Activated effector memory CD4-positive, alpha-beta T cell treated with Interleukin-2 at 50 U/mL for 16 hours (primary cell): ENCODE results near the gene NAPG.
"Not testable (repeated sequence)": the region's sequence is repeated elsewhere in the genome, so short reads cannot be mapped to it uniquely, and the experiment has no call there.

ENCODE experiments used
- DNase-seq: peaks from one replicate; pipeline ENCODE4 v3.0.0-alpha.2; 2020

The NAPG gene

GRCh38 chr18:10556251-10556650 is 30.4 kb downstream of the NAPG start:
- DNase-seq = not testable (repeated sequence)

GRCh38 chr18:10557085-10557677 is 31.4 kb downstream of the NAPG start:
- no peak for DNase-seq

GRCh38 chr18:10558243-10558966 is 32.6 kb downstream of the NAPG start:
- no peak for DNase-seq

DNA sequence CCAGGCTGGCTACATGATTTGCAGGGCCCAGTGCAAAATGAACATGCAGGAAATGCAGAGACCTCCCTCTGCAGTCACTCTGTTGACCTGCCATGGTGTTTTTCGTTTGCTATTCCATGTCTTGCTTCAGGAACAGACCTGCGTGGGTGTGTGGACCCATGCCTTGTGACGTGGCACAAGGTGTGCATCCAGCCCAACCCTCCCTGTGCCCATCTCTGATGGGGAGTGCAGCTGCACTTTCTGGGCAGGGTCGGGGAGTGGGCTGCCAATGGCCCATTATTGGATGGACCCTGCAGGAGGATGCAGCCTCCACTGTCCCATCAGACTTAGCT is 33.1 kb downstream of the NAPG start:
- DNase-seq = no peak

DNA sequence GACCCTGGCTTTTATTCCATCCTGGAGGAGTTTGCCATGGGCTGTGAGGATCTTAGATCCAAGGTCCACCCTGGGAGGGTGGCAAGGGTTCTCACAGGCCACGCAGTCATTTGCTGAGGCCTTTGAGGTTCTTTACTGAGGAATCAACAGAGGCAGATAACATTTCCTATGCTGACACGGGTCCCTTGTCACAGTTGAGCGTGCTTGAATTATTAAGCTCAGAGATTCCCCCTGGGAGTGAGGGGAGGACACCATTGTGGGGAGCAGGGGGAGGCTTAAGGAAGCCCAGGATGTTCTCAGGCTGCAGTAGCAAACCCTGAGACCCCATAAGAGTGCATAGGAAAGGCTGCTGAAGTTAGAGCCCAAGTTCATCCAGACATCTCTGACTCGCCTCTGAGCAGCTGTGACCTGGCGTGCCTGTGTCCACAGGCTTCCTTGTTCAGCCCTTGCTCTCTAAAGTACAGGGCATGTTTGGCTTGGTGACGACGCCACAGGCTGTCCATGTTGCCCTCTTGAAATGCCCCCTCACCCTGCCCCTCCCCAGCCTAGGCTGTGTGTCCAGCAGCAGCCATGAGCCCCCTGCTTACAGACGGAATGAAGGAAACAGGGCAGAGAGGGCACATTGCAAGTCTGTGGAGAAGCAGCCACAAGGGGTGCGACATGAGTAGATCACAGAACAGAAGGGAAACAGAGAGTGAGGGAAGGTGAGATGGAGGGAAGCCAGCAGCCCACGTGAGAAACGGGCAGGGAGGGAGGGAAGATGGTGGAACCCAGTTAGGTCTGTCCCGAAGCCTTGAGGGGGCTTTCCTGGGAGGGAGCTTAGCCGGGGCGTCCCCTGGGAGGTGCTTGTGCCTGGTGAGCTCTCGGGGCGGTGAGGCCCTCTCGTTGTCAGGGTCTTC is 34.0 kb downstream of the NAPG start:
- DNase-seq = no peak

- DNase-seq = peak; percentile 22
Measured at GRCh38 chr18:10560452-10561045, 34.7 kb downstream of the NAPG start.

GRCh38 chr18:10562773-10563160 is 36.9 kb downstream of the NAPG start:
- no peak for DNase-seq

DNA sequence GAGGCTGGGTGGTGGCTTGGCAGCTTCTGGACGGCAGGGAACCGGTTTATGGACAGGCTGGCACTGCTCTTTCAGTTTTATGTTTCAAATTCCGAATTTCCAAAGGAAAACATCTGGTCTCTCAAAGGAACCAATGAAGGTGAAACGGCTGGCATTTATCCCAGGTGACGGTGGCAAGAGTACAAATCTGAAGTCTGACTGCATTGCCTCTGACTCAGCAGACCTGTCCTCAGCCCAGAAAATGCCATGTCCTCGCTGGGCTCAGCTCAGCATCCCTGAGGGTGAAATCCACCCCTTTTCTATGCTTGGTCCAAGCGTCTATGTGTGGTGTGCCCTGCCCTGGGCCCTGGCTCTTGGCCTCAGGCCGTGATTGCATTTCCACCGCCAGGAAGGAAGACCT is 38.1 kb downstream of the NAPG start:
- no peak for DNase-seq

- no peak for DNase-seq
Measured at GRCh38 chr18:10564975-10565773, 39.3 kb downstream of the NAPG start.

DNA sequence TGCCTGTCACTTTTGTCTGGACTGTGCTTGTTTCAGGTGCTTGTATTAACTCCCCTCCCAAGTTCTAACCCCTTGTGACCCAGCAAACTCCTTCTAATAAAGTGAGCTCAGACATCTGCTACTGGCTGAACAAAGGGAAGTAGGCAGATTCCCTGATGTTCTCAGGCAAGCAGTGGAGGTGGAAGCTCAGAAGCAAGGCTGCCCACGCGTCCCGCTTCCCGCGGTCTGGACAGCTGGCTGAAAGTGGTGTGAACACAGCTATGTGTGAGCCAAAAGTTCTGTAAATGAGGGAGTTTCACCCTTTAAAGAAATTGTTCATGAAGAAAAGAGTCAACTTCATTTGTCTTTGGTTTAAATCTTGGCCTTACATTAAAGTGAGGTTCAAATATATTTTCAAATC is 40.0 kb downstream of the NAPG start:
- no peak for DNase-seq

- DNase-seq = no peak
Measured at GRCh38 chr18:10566390-10566789, 40.6 kb downstream of the NAPG start.

- not testable (repeated sequence) for DNase-seq
Measured at GRCh38 chr18:10569941-10570340, 44.1 kb downstream of the NAPG start.

- no peak for DNase-seq
Measured at GRCh38 chr18:10570622-10571021, 44.8 kb downstream of the NAPG start.

- DNase-seq = no peak
Measured at GRCh38 chr18:10571537-10571936, 45.7 kb downstream of the NAPG start.

- not testable (repeated sequence) for DNase-seq
Measured at GRCh38 chr18:10573261-10573660, 47.4 kb downstream of the NAPG start.

GRCh38 chr18:10574412-10574811 is 48.6 kb downstream of the NAPG start:
- DNase-seq = not testable (repeated sequence)

GRCh38 chr18:10577842-10578572 is 52.2 kb downstream of the NAPG start:
- not testable (repeated sequence) for DNase-seq

GRCh38 chr18:10578573-10578899 is 52.7 kb downstream of the NAPG start:
- DNase-seq = not testable (repeated sequence)

- no peak for DNase-seq
Measured at GRCh38 chr18:10579079-10579867, 53.4 kb downstream of the NAPG start.

DNA sequence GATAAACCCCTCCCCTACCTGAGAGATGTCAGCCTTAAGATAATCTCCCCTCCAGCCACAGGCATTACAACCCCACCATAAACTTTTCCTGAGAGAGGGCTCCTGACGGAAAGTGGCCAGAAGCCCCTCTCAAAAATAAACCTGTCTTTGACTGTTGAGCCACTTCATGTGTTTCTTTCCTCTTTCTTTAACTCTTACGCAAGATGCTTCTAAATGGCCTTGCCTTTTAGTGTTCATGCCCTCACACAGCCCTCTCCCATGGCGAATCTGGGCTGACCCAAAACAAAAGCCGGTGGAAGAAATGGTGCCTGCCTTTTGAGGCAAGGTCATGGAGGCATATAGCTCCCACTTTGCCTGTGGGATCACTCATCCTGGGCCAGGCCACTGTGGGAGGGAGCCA is 54.4 kb downstream of the NAPG start:
- DNase-seq = no peak

DNA sequence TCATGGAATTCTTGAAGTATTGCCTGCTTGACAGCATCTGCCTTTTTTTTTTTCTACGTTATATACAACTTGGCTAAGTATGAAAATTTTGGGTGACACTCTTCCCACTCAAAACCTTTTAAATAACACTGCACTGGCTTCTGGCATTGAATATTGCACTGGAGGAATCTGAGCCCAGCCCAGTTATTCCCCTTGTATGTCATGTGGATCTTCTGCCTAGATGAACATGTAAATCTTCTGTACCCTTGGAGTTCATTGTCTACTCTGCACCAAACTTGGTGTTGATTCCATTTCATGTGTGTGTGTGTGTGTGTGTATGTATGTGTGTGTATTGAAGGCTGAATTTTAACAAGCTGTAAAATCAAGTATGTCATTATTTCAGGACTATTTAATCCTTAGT is 59.4 kb downstream of the NAPG start:
- no peak for DNase-seq
